ENCODE data around the gene KIRREL3. TPM values are rescaled to one million over a fixed set of nuclear protein-coding genes. Genes with fewer than 3 reads are reported as not detected.

Gene KIRREL3
- total RNA-seq, 2 experiments from 2014 or later, result not detected

DNA sequence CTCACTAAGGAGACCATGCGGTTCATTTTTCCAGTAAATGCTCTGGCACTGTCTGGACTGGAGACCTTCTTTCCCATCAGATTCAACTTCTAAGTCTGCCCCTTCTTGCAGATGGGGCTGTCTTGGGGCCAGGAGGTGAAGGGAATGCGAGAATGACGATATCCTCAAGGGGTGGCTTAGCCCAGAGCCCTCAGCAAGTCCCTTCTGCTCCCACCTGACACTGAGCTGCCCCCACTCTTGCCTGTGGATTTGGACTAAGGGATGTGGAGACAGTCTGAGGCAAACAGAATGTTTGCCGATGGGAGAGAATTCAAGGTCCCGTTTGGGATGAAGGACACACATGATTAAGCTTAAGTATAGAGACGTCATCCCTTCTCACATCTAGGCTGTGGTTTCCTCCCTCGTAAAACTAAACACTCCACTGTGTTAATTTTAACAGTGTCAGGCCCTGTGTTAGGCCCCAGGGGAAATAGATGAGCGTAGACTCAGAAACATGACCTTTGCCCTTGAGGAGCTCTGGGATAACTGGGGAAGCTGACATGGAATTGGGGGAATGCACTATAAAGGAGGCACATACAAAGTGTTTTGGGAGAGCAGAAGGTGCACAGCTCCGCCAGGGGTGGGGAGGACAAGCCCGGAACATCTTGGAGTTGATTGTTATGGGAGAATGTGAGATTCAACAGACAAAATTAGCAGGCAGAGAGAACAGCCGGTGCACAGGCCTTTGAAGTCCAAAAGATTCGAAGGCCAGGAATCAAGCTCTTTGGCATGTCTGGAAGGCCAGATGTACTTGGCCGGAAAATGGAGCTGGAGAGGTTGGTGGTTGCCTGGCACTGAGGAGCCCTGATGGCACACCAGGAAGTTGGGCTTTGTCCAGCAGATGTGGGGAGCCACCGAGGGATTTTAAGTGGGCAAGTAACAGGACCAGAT, 573.5 kb downstream of the KIRREL3 start:
- CTCF ChIA-PET, result interaction anchor here (1.9 kb wide), 1 partner anchor 54 kb away, joined by 5 read pairs; no protein-coding TSS in a partner anchor
- no peak for ATAC-seq
- H3K36me3 Mint-ChIP-seq (ENCODE audit: low read depth), result no peaks in the 10 kb centered on the region
- H3K4me1 Mint-ChIP-seq (ENCODE audit: low read depth), result no peaks in the 10 kb centered on the region
- no peak overlapping the region for H3K4me3 Mint-ChIP-seq
- POLR2A ChIA-PET, result no interaction called here
- H3K9me3 Mint-ChIP-seq (ENCODE audit: insufficient read depth), result no peaks in the 10 kb centered on the region
- DNase-seq, result no peak
- H3K27ac Mint-ChIP-seq, result no peak overlapping the region
- H3K27me3 Mint-ChIP-seq (ENCODE audit: low read depth), result no peaks in the 10 kb centered on the region

DNA sequence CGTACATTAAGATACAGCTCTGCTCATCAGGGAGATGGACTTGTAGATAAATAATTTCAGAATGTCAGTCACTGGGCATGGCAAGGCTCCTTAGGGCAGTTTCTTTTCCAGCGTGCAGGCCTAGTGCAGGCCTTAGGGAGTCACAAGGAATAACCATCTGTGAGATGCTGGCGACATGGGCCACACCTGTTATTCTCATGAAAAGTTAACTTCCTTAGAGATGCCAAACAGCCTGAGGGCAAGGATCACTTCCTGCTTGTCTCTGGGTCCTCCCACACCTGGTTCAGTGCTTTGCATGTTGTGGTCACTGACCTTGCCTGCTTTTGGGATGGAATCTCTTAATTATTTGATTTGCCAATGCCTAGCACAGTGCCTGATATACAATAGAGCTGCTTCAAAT, 574.5 kb downstream of the KIRREL3 start:
- CTCF ChIA-PET, result no interaction called here
- Mint-ChIP-seq H3K36me3 (ENCODE audit: low read depth) (no peaks in the 10 kb centered on the region), H3K27ac (no peak overlapping the region), H3K4me1 (ENCODE audit: low read depth) (peaks cover under 1% of the 10 kb centered on the region), H3K27me3 (ENCODE audit: low read depth) (no peaks in the 10 kb centered on the region), H3K9me3 (ENCODE audit: insufficient read depth) (no peaks in the 10 kb centered on the region), H3K4me3 (no peak overlapping the region)
- no peak for DNase-seq
- POLR2A ChIA-PET, result no interaction called here
- no peak for ATAC-seq

DNA sequence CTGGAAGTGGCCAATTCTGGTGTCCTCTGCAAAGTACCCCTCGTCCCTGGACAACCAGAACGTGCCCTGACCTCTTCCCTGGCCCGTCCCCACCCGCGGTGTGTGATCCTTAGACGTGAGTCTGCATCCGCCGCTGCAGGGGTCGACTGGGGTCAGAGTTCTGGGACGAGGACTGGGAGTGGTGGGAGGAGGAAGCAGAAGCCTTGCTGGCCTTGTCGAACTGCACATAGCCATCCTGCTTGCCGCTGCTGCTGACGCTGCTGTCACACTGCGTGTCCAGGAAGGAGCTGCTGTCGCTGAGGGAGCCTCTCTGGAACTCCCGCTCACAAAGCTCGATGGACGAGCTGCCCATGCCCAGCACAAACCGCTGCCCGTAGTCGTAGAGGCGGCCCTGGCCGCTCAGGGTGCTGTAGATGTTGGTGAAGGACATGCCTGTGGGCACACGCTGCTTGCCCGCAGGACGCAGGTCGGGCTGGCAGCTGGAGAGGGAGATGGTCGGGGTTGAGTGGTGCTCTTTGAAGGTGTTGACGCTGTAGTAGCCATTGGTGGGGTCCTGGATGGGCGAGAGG, 576.0 kb downstream of the KIRREL3 start:
- Mint-ChIP-seq H3K9me3 (ENCODE audit: insufficient read depth) (no peaks in the 10 kb centered on the region), H3K4me1 (ENCODE audit: low read depth) (peaks cover 13% of the 10 kb centered on the region), H3K4me3 (no peak overlapping the region), H3K27me3 (ENCODE audit: low read depth) (peaks cover 5% of the 10 kb centered on the region), H3K36me3 (ENCODE audit: low read depth) (no peaks in the 10 kb centered on the region), H3K27ac (no peak overlapping the region)
- ChIA-PET CTCF (no interaction called here), POLR2A (no interaction called here)
- ATAC-seq, result no peak
- DNase-seq, result no peak

DNA sequence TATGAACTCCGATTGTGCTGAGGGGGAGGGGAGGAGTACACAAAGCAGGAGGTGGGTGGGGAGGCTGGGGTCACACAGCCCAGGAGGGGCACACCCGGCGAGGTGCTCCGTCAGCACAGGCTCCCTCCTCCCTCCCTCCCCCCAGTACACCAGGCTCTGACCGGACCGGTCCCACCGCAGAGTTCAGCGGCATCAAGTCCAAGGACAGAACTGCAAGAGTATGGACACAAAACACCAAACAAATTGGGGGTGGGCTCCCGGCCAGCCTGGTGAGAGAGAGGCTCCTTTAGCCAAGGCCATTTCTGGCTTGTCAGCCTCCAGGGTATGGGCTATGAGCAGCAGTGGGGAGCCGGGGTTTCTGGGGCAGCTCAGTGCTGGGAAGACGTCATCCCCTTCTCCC, 576.8 kb downstream of the KIRREL3 start:
- Mint-ChIP-seq H3K36me3 (ENCODE audit: low read depth) (no peaks in the 10 kb centered on the region), H3K27ac (no peak overlapping the region), H3K4me3 (no peak overlapping the region), H3K9me3 (ENCODE audit: insufficient read depth) (no peaks in the 10 kb centered on the region), H3K27me3 (ENCODE audit: low read depth) (peaks cover 6% of the 10 kb centered on the region), H3K4me1 (ENCODE audit: low read depth) (peaks cover 13% of the 10 kb centered on the region)
- ATAC-seq (no peak), DNase-seq (no peak)
- CTCF ChIA-PET, result interaction anchor here (1.5 kb wide), 1 partner anchor 57 kb away, joined by 3 read pairs; no protein-coding TSS in a partner anchor
- POLR2A ChIA-PET, result no interaction called here

DNA sequence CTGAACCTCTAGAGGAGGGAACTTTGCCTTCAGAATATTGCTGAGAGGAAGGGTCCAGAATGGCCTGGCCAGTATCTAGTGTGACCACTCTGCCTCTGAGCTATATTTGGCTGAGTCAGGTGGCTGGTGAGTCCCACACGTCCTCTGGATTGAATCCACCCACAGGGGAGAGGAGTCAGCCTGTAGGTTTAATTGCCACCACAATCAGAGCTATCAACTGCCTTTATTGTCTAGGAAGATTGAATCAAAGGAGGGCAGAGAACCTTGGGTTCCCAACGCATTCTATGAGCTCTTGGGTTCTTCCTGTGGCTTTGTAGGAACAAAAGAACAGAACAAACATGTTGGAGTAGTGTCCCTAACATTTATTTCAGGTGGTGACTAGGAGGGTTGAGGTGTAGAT, 577.4 kb downstream of the KIRREL3 start:
- H3K4me3 Mint-ChIP-seq, result no peak overlapping the region
- H3K9me3 Mint-ChIP-seq (ENCODE audit: insufficient read depth), result no peaks in the 10 kb centered on the region
- CTCF ChIA-PET, result interaction anchor here (1.5 kb wide), 1 partner anchor 57 kb away, joined by 3 read pairs; no protein-coding TSS in a partner anchor
- H3K27ac Mint-ChIP-seq, result no peak overlapping the region
- ATAC-seq (no peak), DNase-seq (no peak)
- no peaks in the 10 kb centered on the region for H3K36me3 Mint-ChIP-seq (ENCODE audit: low read depth)
- H3K27me3 Mint-ChIP-seq (ENCODE audit: low read depth), result peaks cover 8% of the 10 kb centered on the region
- POLR2A ChIA-PET, result no interaction called here
- H3K4me1 Mint-ChIP-seq (ENCODE audit: low read depth), result peaks cover 13% of the 10 kb centered on the region

DNA sequence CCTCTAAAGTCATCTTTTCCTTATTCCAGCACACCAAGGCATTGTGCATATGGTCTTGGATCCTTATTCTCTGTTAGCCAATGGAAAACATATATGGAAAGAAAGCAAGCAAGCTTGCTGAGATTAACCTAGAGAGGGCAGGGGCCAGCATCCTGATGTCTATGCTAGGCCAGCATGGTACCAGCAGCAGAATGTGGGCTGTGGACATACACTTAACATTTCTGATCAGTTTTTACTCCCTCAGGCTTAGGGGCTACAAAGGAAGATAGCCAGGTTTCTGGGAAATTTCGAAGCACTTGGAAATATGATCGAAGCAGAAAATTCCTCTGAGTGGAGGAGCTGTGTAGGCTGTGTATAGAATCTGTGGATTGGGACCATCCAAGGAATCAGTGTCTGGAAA, 578.1 kb downstream of the KIRREL3 start:
- ChIA-PET CTCF (interaction anchor here (1.3 to 1.5 kb wide), 2 partner anchors 58 to 112 kb away, joined by 3 to 8 read pairs; no protein-coding TSS in a partner anchor), POLR2A (no interaction called here)

DNA sequence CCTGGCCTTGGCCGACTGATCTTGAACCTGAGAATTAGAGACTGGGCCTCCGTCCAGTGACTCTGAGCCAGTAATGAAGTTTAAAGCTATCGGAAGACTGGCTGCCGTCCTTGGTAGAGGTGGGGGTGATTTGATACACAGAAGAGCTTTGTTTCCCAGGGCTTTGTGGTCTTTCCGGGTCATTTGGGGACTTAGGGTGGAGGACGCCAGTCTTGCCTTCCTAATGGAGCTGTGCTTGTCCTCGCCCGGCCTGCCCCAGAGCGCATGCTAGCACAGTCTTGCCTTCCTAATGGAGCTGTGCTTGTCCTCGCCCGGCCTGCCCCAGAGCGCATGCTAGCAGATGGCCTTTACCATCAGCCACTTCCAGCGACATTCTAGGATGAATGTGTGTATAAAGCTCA, 579.3 kb downstream of the KIRREL3 start:
- Mint-ChIP-seq H3K9me3 (ENCODE audit: insufficient read depth) (no peaks in the 10 kb centered on the region), H3K36me3 (ENCODE audit: low read depth) (no peaks in the 10 kb centered on the region), H3K27me3 (ENCODE audit: low read depth) (peaks cover 8% of the 10 kb centered on the region), H3K4me1 (ENCODE audit: low read depth) (peaks cover 15% of the 10 kb centered on the region), H3K27ac (no peak overlapping the region), H3K4me3 (no peak overlapping the region)
- DNase-seq (no peak), ATAC-seq (no peak)
- ChIA-PET POLR2A (interaction anchor here (0.6 kb wide), 1 partner anchor 102 kb away, joined by 3 read pairs; no protein-coding TSS in a partner anchor), CTCF (interaction anchor here (1.3 kb wide), 1 partner anchor 111 kb away, joined by 8 read pairs; no protein-coding TSS in a partner anchor)

More for the DNA sequence above, 578.1 kb downstream of the KIRREL3 start:
- DNase-seq, result no peak
- H3K9me3 Mint-ChIP-seq (ENCODE audit: insufficient read depth), result no peaks in the 10 kb centered on the region
- no peak for ATAC-seq
- no peak overlapping the region for H3K4me3 Mint-ChIP-seq
- peaks cover 13% of the 10 kb centered on the region for H3K4me1 Mint-ChIP-seq (ENCODE audit: low read depth)
- H3K27ac Mint-ChIP-seq, result no peak overlapping the region
- H3K27me3 Mint-ChIP-seq (ENCODE audit: low read depth), result peaks cover 8% of the 10 kb centered on the region
- no peaks in the 10 kb centered on the region for H3K36me3 Mint-ChIP-seq (ENCODE audit: low read depth)

DNA sequence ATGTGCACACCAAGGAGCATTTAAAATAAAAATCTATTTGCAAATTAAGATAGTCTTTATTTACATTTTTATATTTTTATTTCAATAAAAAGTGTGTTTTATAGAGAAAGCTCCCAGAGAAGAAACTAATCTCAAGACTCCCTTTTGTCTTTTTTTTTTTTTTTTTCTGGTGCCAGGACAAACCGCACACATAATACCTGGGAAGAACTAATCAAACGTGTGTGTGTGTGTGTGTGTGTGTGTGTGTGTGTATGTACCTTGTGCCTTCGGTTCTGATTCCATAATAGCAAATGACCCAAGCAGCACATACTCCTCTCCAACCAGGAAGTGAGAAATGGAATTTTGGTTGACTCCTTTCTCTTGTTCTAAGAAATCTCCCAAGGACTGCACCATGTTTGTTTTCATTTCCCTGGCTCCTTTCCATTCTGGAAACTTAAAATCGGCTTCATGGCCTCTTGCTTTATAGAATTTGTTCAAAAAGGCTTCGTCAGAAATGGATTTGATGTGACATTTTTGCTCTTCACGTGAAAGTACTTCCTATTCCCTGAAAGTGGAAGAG, 579.8 kb downstream of the KIRREL3 start:
- Mint-ChIP-seq H3K4me1 (ENCODE audit: low read depth) (peaks cover 20% of the 10 kb centered on the region), H3K27me3 (ENCODE audit: low read depth) (peaks cover 8% of the 10 kb centered on the region), H3K9me3 (ENCODE audit: insufficient read depth) (no peaks in the 10 kb centered on the region), H3K4me3 (no peak overlapping the region), H3K36me3 (ENCODE audit: low read depth) (no peaks in the 10 kb centered on the region), H3K27ac (no peak overlapping the region)
- ChIA-PET POLR2A (no interaction called here), CTCF (interaction anchor here (1.3 to 2.6 kb wide), 2 partner anchors 60 to 110 kb away, joined by 8 to 14 read pairs; no protein-coding TSS in a partner anchor)
- ATAC-seq (no peak), DNase-seq (no peak)

DNA sequence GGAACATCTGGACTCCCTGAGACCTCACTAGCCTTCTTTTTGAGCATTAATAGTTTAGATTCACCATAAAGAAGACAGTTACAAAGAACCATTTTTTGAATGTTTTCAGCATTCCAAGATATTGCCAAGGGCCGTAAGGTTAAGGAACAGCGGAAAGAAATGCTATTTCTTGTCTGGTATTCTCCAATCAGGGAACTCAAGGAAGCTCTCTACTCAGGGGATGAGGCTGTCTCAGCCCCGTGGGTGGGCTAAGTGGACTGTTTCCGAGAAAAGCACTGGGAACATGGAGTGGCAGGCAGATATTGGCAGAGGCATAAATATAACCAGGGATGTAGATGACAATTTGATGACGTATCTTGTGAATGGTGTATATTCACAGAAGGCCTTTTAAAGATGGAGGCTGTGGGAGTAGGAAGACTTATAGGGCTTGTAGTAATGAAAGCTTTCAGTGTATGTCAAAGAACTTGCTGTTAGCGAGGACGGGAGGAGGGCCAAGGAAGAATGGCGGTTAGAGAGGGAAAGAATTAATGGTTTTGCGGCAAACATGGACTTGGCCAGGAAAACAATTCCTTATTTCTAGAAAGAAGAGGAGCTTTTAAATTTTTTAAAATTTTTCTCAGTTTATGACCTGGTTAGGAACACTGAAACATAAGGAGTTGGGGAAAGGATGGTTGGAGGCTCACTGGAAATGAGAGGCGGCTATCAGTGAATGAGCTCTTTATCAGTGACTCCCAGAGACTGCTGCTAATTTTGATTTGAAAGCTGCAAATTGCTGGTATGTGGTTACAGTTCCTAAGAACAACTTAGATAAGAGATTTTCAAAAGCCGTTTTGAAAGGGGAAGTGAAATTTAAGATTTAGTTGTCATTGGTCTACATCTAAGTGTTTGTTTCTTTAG, 580.5 kb downstream of the KIRREL3 start:
- H3K4me3 Mint-ChIP-seq, result no peak overlapping the region
- DNase-seq, result no peak
- ChIA-PET POLR2A (no interaction called here), CTCF (interaction anchor here (0.6 to 2.7 kb wide), 3 partner anchors 21 to 1825 kb away, joined by 3 to 14 read pairs (median 8); no protein-coding TSS in a partner anchor)
- no peak overlapping the region for H3K27ac Mint-ChIP-seq
- H3K9me3 Mint-ChIP-seq (ENCODE audit: insufficient read depth), result no peaks in the 10 kb centered on the region
- H3K27me3 Mint-ChIP-seq (ENCODE audit: low read depth), result peaks cover 8% of the 10 kb centered on the region
- ATAC-seq, result no peak
- no peaks in the 10 kb centered on the region for H3K36me3 Mint-ChIP-seq (ENCODE audit: low read depth)
- H3K4me1 Mint-ChIP-seq (ENCODE audit: low read depth), result peaks cover 21% of the 10 kb centered on the region

DNA sequence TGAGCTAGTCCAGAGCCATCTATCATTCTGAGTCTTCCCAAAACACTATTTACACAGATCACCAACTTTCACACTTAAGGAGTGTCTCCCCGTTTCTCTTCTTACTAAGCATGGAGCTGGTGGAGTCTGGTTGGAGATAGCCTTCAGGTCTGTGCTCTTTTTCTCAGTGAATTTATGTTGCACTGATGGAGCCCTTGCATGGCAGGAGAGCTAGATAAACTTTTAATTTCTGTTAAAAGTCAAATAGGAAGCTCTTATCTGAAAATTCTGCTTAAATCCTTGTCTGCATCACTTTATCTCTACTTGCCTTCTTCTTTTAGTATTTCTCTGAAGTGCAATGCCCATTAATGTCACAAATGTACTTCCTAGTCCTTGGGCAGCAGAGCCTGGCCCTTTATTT, 581.7 kb downstream of the KIRREL3 start:
- Mint-ChIP-seq H3K27me3 (ENCODE audit: low read depth) (peaks cover 8% of the 10 kb centered on the region), H3K36me3 (ENCODE audit: low read depth) (no peaks in the 10 kb centered on the region), H3K4me1 (ENCODE audit: low read depth) (peaks cover 21% of the 10 kb centered on the region), H3K9me3 (ENCODE audit: insufficient read depth) (no peaks in the 10 kb centered on the region), H3K4me3 (no peak overlapping the region), H3K27ac (no peak overlapping the region)
- ATAC-seq (no peak), DNase-seq (no peak)
- POLR2A ChIA-PET, result no interaction called here
- CTCF ChIA-PET, result interaction anchor here (1.3 to 2.7 kb wide), 3 partner anchors 22 to 109 kb away, joined by 8 to 14 read pairs (median 11); no protein-coding TSS in a partner anchor

Data from activated CD8-positive, alpha-beta T cell treated with anti-CD3 and anti-CD28 coated beads, Interleukin-2, amount 10 ng/mL, durations not matched to agents 7 days and 5 days (primary cell).